WERI-Rb-1 (cell line): ENCODE results near the gene LRIG1.

ENCODE experiments used
- DNase-seq: peaks from one replicate; pipeline ENCODE4 v3.0.0-alpha.2; 2020
- H3K27ac ChIP-seq: fragments of 250-450 bp; sonication (Bioruptor Pico); 2 replicates; pipeline ENCODE4 v1.5.1; 2020; ENCODE audit warnings: mild to moderate bottlenecking, moderate library complexity
- H3K27me3 ChIP-seq: fragments of 250-450 bp; sonication (Bioruptor Pico); 2 replicates; pipeline ENCODE4 v1.5.1; 2021; ENCODE audit warnings: mild to moderate bottlenecking, low read depth, moderate library complexity; ENCODE audit not compliant: insufficient read depth, severe bottlenecking
- H3K36me3 ChIP-seq: fragments of 250-450 bp; sonication (Bioruptor Pico); 2 replicates; pipeline ENCODE4 v1.5.1; 2020; ENCODE audit warnings: mild to moderate bottlenecking, moderate library complexity
- H3K4me3 ChIP-seq: 2 replicates; pipeline ENCODE4 v1.5.1; 2011; ENCODE audit warnings: low read depth, mild to moderate bottlenecking, control low read depth, low read length
- H3K9me3 ChIP-seq: fragments of 250-450 bp; sonication (Bioruptor Pico); 2 replicates; pipeline ENCODE4 v1.5.1; 2021; ENCODE audit warnings: mild to moderate bottlenecking, moderate library complexity; ENCODE audit not compliant: severe bottlenecking
- TF ChIP-seq, protein P1 (sequence below): IDR thresholded peaks from 2 replicates; pipeline ENCODE4 v1.5.1; 2011; ENCODE audit warnings: low read depth, mild to moderate bottlenecking, control low read depth, inconsistent platforms, low read length

Gene LRIG1

GRCh38 chr3:66466606-66467270 lies 34.1 kb downstream of the LRIG1 start:
- no peak overlapping the region for H3K4me3 ChIP-seq
- no peaks in the 10 kb centered on the region for H3K9me3 ChIP-seq
- TF ChIP-seq, protein P1, sequence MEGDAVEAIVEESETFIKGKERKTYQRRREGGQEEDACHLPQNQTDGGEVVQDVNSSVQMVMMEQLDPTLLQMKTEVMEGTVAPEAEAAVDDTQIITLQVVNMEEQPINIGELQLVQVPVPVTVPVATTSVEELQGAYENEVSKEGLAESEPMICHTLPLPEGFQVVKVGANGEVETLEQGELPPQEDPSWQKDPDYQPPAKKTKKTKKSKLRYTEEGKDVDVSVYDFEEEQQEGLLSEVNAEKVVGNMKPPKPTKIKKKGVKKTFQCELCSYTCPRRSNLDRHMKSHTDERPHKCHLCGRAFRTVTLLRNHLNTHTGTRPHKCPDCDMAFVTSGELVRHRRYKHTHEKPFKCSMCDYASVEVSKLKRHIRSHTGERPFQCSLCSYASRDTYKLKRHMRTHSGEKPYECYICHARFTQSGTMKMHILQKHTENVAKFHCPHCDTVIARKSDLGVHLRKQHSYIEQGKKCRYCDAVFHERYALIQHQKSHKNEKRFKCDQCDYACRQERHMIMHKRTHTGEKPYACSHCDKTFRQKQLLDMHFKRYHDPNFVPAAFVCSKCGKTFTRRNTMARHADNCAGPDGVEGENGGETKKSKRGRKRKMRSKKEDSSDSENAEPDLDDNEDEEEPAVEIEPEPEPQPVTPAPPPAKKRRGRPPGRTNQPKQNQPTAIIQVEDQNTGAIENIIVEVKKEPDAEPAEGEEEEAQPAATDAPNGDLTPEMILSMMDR, result no peak
- H3K36me3 ChIP-seq, result no peaks in the 10 kb centered on the region
- no peak for DNase-seq
- no peaks in the 10 kb centered on the region for H3K27me3 ChIP-seq
- no peak overlapping the region for H3K27ac ChIP-seq

DNA sequence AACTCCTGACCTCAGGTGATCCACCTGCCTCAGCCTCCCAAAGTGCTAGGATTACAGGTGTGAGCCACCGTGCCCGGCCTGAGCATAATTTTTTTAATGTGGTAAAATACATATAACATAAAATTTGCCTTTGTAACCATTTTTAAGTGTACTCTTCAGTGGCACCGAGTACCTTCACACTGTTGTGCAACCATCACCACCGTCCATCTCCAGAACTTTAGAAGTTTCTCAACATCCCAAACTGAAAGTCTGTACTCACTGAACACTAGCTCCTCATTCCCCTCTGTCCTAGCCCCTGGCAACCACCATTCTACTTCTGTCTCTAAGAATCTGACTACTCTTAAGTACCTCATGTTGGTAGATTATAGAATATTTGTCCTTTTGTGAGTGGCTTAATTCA lies 35.2 kb downstream of the LRIG1 start:
- no peak overlapping the region for H3K27ac ChIP-seq
- no peak overlapping the region for H3K4me3 ChIP-seq
- no peak for DNase-seq
- no peaks in the 10 kb centered on the region for H3K36me3 ChIP-seq
- TF ChIP-seq, protein P1, result no peak
- no peaks in the 10 kb centered on the region for H3K9me3 ChIP-seq
- no peaks in the 10 kb centered on the region for H3K27me3 ChIP-seq

GRCh38 chr3:66465034-66465433 lies 35.8 kb downstream of the LRIG1 start:
- Histone ChIP-seq H3K27ac (no peak overlapping the region), H3K9me3 (no peaks in the 10 kb centered on the region), H3K27me3 (no peaks in the 10 kb centered on the region)

DNA sequence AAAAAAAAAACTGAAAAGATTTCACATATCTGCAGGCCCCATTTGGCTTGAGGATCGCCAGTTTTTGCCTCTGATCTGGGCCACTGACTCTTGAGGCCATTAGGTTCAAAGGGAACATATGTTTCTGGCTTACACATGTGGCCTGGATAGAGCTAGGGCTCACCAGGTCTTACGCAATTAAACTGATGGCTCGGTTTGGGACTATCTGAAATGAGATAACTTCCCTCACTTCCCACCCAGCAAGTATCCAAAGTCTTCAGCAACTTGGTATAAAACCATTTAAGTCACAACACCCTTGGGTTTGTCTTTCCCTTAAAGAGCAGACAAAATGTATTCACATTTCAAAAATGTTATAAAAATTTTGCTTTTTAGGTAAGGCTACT lies 36.3 kb downstream of the LRIG1 start:
- Histone ChIP-seq H3K27ac (no peak overlapping the region), H3K36me3 (no peaks in the 10 kb centered on the region), H3K4me3 (no peak overlapping the region), H3K27me3 (no peaks in the 10 kb centered on the region), H3K9me3 (no peaks in the 10 kb centered on the region)
- no peak for DNase-seq
- TF ChIP-seq, protein P1, result no peak

More at GRCh38 chr3:66465034-66465433, 35.8 kb downstream of the LRIG1 start:
- H3K4me3 ChIP-seq, result no peak overlapping the region
- no peaks in the 10 kb centered on the region for H3K36me3 ChIP-seq
- TF ChIP-seq, protein P1, result no peak
- DNase-seq, result no peak

DNA sequence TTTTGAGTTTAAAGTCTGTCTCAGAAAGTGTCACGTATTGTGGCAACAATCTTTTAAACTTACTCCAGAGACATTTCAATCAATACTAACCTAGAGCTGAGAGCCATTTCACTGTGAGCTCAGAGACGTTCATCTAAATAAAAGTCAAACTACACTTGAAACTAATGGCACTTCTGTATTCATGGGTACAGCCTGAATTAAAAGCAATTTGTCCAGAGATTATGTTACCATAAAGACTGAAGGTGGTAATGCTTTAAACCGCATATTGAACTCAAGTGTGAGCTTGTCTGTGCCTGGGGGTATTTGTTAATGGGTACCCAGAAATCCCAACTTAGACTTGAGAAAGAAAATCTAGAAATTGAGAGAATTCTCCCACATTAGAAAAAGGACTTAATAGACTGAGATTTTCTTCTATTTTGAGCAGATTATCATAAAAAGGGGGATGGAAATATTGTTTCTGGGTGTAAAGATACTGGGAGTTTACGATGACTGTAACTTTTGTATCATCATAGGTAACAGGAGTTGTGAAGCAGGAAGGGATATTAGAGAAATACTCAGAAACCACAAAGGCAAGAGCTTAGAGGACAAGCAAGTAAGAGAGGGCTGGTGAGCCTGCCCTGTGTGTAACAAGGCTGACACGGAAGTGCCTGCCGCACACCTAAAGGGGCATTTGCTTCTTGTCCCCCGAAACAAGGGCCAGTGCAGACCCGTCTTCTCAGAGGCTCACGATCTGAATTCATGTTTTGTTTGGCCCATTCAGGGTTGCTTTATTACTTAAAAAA lies 36.9 kb downstream of the LRIG1 start:
- TF ChIP-seq, protein P1, result no peak
- DNase-seq, result no peak
- Histone ChIP-seq H3K36me3 (no peaks in the 10 kb centered on the region), H3K27ac (no peak overlapping the region), H3K27me3 (no peaks in the 10 kb centered on the region), H3K9me3 (no peaks in the 10 kb centered on the region), H3K4me3 (no peak overlapping the region)
